Tibial nerve (tissue), 3 donors: ENCODE measurements around the gene SUPT3H.

Experiments
- POLR2A ChIP-seq, 2 donors: fragments of 450-650 bp; IDR thresholded peaks; one replicate each; pipeline ENCODE4 v1.6.1; 2017; ENCODE audit warnings: antibody characterized with exemption in 2 of 2, mild to moderate bottlenecking in 2 of 2, moderate library complexity in 2 of 2
- TF ChIP-seq, protein P1 (sequence below), 5 experiments: fragments of 200-600 bp in 3 of 5; fragments of 450-650 bp in 2 of 5; sonication (generic) in 3 of 5; IDR thresholded peaks; one replicate each; pipeline ENCODE4 v1.5.1; 2016 to 2019; ENCODE audit warnings: antibody characterized with exemption in 5 of 5, mild to moderate bottlenecking in 3 of 5, moderate library complexity in 2 of 5

DNA sequence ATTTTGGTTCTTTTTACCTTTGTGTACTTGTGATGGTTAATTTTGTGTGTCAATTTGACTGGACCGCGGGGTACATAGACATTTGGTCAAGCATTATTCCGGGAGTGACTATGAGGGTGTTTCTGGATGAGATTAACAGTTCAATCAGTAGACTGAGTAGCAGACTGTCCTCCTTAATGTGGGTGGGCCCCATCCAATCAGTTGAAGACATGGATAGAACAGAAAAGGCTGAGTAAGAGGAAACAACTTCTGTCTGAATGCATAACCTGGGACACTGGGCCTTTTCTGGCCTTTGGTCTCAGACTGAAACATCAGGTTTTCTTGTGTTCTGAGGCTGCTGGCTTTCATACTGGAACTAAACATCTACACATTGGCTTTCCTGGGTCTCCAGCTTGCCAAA, 353.1 kb downstream of the SUPT3H start:
- TF ChIP-seq, protein P1, sequence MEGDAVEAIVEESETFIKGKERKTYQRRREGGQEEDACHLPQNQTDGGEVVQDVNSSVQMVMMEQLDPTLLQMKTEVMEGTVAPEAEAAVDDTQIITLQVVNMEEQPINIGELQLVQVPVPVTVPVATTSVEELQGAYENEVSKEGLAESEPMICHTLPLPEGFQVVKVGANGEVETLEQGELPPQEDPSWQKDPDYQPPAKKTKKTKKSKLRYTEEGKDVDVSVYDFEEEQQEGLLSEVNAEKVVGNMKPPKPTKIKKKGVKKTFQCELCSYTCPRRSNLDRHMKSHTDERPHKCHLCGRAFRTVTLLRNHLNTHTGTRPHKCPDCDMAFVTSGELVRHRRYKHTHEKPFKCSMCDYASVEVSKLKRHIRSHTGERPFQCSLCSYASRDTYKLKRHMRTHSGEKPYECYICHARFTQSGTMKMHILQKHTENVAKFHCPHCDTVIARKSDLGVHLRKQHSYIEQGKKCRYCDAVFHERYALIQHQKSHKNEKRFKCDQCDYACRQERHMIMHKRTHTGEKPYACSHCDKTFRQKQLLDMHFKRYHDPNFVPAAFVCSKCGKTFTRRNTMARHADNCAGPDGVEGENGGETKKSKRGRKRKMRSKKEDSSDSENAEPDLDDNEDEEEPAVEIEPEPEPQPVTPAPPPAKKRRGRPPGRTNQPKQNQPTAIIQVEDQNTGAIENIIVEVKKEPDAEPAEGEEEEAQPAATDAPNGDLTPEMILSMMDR (IDR thresholded peaks at IDR 0.05) = no peak
- TF ChIP-seq POLR2A (IDR thresholded peaks at IDR 0.05) = no peak
